NCI-H524 treated with DMSO at 0.1 percent for 48 hours (cell line): ENCODE measurements around the gene RNF125.
A peak's percentile ranks its signal among the peaks of the same experiment; 100 is the strongest.

ENCODE experiments used
- DNase-seq: peaks from one replicate; lab custom pipeline; 2025; lab: John Stamatoyannopoulos, UW

The RNF125 gene

DNA sequence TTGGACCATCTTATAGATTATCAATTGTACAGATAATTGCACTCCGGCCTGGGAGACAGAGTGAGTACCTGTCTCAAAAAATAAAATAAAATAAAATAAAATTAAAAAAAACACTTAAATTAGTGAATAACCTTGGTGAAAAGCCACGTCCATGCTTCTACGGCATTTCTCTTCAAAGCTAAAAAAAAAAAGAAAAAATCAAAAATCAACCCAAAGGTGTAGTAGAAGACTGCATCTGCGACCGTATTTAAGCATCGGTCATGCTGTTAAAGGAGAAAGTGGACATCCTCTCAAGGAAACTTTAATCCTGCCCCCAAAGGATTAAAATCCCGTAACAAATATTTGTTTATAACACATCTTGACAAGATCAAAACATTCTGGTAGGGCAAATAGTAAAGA lies 72.7 kb downstream of the RNF125 start:
- DNase-seq: no peak

- DNase-seq: peak; percentile 29
These were observed 73.2 kb downstream of the RNF125 start, which contains the start of gene RNF138 for GRCh38 chr18:32091724-32092421. RNF138 (plus strand) TSS chr18:32091874; CDS start chr18:32092777, 903 bp downstream.

DNA sequence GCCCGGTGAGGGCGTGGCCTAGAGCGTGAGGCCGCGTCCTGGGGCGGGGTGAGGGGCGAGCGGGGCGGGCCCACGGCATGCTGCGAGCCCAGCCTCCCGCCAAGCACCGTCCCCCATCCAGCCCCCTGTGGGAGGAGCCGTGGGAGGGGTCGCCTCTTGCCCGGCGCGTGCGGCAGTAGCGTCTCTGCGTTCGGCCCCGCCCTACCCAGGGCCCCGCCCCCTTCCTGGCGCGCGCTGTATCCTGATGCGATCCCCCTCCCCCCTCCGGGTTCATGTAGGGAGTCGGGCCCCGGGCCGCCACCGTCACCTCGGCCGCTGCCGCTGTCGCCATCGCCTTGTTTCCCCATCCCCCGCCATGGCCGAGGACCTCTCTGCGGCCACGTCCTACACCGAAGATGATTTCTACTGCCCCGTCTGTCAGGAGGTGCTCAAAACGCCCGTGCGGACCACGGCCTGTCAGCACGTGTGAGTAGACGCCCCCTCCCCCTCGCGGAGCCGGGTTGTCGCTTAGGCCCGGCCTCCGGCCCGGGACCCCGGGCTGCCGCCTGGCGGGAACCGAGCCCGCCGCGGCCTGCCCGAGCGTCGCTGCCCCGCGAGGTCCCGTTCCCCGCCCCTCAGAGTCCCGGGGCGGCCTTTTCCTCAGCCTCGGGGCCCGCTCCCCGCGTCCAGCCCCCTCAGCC lies 73.9 kb downstream of the RNF125 start:
- DNase-seq: peak; percentile 75

- DNase-seq: no peak
These were observed 74.5 kb downstream of the RNF125 start for GRCh38 chr18:32093102-32093511.

- no peak for DNase-seq
These were observed 74.9 kb downstream of the RNF125 start for GRCh38 chr18:32093523-32093922.

- no peak for DNase-seq
These were observed 76.7 kb downstream of the RNF125 start for GRCh38 chr18:32095192-32095899.

DNA sequence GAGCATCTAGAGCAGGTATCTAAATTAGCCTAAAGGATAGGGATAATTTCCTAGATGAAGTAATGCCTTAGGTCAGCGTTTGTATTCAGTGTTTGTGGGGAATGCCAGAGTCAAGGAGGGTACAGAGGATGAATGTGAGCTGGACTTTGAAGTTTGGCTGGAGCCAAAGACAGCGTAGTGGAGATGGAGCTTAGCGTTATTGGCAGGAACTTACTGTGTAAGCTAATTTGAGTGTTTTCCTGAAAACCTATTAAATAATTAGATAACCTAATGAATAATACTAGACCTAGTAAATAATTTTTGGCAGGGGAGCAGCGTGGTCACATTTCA lies 77.2 kb downstream of the RNF125 start:
- no peak for DNase-seq

DNA sequence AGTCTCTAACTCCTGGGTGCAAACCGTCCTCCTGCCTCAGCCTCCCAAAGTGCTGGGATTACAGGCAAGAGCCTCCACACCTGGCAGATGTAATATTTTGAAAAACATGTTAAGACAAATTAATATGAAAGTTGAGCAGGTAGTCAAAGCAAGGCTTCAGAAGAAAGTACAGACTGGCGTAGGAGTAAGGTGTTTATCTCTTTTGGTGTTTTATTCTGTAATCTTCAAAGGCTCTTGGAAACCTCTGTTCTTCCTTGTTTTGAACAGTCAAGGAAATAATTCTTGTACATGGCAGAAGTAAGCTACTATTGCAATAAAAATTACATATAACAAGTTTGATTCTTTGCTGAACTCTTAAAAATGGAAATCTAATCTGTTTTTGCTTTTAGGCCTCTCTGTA lies 78.3 kb downstream of the RNF125 start:
- DNase-seq: no peak

- DNase-seq: no peak
These were observed 85.9 kb downstream of the RNF125 start for GRCh38 chr18:32104516-32104915.

DNA sequence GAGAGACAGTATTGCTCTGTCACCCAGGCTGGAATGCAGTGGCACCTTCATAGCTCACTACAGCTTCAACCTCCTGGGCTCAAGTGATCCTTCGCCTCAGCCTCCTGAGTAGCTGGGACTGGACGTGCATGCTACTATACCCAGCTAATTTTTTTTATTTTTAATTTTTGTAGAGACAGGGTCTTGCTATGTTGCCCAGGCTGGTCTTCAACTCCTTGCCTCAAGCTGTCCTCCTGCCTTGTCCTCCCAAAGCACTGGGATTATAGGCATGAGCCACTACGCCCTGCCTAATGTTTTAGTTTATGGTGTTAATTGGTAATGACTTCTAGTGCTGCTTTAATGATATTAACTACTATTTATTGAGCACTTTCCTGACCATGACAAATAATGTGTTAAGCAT lies 91.4 kb downstream of the RNF125 start:
- no peak for DNase-seq

- no peak for DNase-seq
These were observed 93.1 kb downstream of the RNF125 start for GRCh38 chr18:32111706-32112105.

DNA sequence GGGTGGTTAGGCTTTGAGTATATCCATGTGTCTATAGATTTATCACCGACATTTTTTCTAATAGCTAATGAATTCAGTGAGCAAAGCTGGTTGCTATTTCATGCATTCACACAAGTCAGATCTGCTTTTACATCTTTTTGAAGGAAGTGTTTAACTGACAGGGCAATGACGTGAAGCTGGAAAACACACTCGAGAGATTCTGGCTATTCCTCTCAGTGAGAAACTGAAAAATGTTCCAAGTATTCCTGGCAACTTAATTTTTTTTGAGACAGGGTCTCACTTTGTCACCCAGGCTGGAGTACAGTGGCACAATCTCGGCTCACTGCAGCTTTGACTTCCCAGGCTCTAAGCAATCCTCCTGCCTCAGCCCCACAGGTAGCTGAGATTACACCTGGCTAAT lies 94.2 kb downstream of the RNF125 start:
- no peak for DNase-seq

DNA sequence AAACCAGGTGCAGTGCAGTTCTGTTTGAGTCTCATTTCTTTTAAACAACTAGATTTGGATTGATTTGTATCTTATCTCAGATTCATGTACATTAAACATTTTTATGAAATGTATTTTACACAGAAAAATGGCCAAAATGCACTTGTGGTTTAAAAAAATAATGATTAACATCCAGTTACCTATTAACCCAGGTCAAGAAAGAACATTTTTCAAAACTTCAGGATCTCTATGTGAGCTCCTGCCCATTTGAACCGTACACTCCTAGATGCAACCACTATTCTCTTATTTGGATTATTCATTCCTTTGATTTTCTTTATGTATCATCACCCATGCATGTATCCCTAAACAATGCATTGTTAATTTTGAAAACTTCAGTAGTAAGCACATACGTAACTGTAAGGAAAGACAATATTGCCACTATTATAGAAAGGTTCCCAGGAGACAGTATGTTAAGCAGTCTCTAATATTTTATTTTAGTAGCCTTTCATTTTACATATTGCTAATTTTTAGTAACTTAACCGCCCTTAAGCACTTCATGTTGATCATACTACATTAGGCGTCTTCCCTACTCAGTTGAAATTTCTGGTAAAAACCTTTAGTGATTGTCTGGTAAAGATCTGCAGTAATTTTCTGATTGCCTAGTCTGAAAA lies 95.8 kb downstream of the RNF125 start:
- no peak for DNase-seq

GRCh38 chr18:32122039-32122438 lies 103.4 kb downstream of the RNF125 start:
- no peak for DNase-seq
